HG02678 (cell line): Measurements from ENCODE around the gene UBE2U.
A peak's percentile ranks its signal among the peaks of the same experiment; 100 is the strongest.

ENCODE experiments used
- ATAC-seq: cut with Tn5 transposase; IDR thresholded peaks from one replicate; pipeline ENCODE4 v1.9.1; 2021; ENCODE audit warnings: mild to moderate bottlenecking, moderate library complexity; ENCODE audit not compliant: unreplicated experiment

UBE2U gene

GRCh38 chr1:64203420-64203819 lies at the start of gene UBE2U:
Gene UBE2U (plus strand): TSS chr1:64203623. CDS start chr1:64204051, 428 bp downstream.
- no peak for ATAC-seq

- ATAC-seq = no peak
Observed at GRCh38 chr1:64155278-64155677, 48.1 kb upstream of the UBE2U start.

- ATAC-seq = no peak
Observed at GRCh38 chr1:64161357-64161941, 42.0 kb upstream of the UBE2U start.

GRCh38 chr1:64162151-64162550 lies 41.3 kb upstream of the UBE2U start:
- ATAC-seq = no peak

GRCh38 chr1:64162804-64163203 lies 40.6 kb upstream of the UBE2U start:
- ATAC-seq = no peak

- ATAC-seq = no peak
Observed at GRCh38 chr1:64163431-64163830, 40.0 kb upstream of the UBE2U start.

GRCh38 chr1:64163970-64164369 lies 39.5 kb upstream of the UBE2U start:
- ATAC-seq = no peak

- ATAC-seq = no peak
Observed at GRCh38 chr1:64166629-64167028, 36.8 kb upstream of the UBE2U start.

GRCh38 chr1:64167176-64167575 lies 36.2 kb upstream of the UBE2U start:
- no peak for ATAC-seq

GRCh38 chr1:64171246-64171645 lies 32.2 kb upstream of the UBE2U start:
- ATAC-seq = no peak

- peak; percentile 69 for ATAC-seq
Observed at GRCh38 chr1:64171797-64172281, 31.6 kb upstream of the UBE2U start.

GRCh38 chr1:64172458-64172983 lies 30.9 kb upstream of the UBE2U start:
- ATAC-seq = no peak

- no peak for ATAC-seq
Observed at GRCh38 chr1:64173336-64173940, 30.0 kb upstream of the UBE2U start.

GRCh38 chr1:64175639-64176038 lies 27.8 kb upstream of the UBE2U start:
- no peak for ATAC-seq

GRCh38 chr1:64176659-64177058 lies 26.8 kb upstream of the UBE2U start:
- ATAC-seq = no peak

- ATAC-seq = no peak
Observed at GRCh38 chr1:64179588-64179987, 23.8 kb upstream of the UBE2U start.

- ATAC-seq = no peak
Observed at GRCh38 chr1:64182207-64182606, 21.2 kb upstream of the UBE2U start.

- no peak for ATAC-seq
Observed at GRCh38 chr1:64183395-64184002, 19.9 kb upstream of the UBE2U start.

- no peak for ATAC-seq
Observed at GRCh38 chr1:64184003-64184440, 19.4 kb upstream of the UBE2U start.

GRCh38 chr1:64186138-64186897 lies 17.1 kb upstream of the UBE2U start:
- ATAC-seq = no peak

- ATAC-seq = no peak
Observed at GRCh38 chr1:64186898-64187280, 16.5 kb upstream of the UBE2U start.
